ENCODE data around the gene AKR1C2. TPM values are rescaled to one million over a fixed set of nuclear protein-coding genes. Genes with fewer than 3 reads are reported as not detected.
"Not testable (repeated sequence)": the region's sequence is repeated elsewhere in the genome, so short reads cannot be mapped to it uniquely, and the experiment has no call there.

AKR1C2 gene
- total and polyA plus RNA-seq, 10 of the 15 experiments (the other 5 are each of a cell fraction or from before 2014, with no cell fraction given): 0.31 to 0.44 (median 0.36) TPM; not detected in 7

GRCh38 chr10:5047912-5048628 lies 44.4 kb upstream of the AKR1C2 start:
- DNase-seq (ENCODE audit: low read depth, low spot score): no peak
- intact Hi-C loops (cut with micrococcal nuclease; ENCODE audit: unreplicated experiment): no loop called here
- no peaks in the 10 kb centered on the region for H3K27me3 ChIP-seq (replicated peaks in 1 of 2; ENCODE audit: control insufficient read depth in 2 of 2, insufficient read depth in 2 of 2, low read length in 1 of 2)
- H3K4me3 ChIP-seq: no peak overlapping the region
- H3K27ac ChIP-seq (ENCODE audit: control insufficient read depth, insufficient read depth): no peak overlapping the region
- H3K4me1 ChIP-seq (ENCODE audit: control insufficient read depth, insufficient read depth, low read length): no peaks in the 10 kb centered on the region
- SMC1A ChIA-PET (ENCODE audit: uncharacterized antibody, unreplicated experiment): no interaction called here
- H3K36me3 ChIP-seq (ENCODE audit: control insufficient read depth in 2 of 2, insufficient read depth in 2 of 2, low read length in 1 of 2): no peaks in the 10 kb centered on the region
- CTCF ChIA-PET: no interaction called here
- RAD21 ChIA-PET (ENCODE audit: unreplicated experiment): no interaction called here
- no peak for FAIRE-seq
- POLR2A ChIA-PET: no interaction called here
- H3K9me3 ChIP-seq (replicated peaks; ENCODE audit: control insufficient read depth, insufficient read depth, low read length): no peaks in the 10 kb centered on the region
- ATAC-seq: no peak
- no peaks in the 10 kb centered on the region for H3K79me2 ChIP-seq (ENCODE audit: control insufficient read depth, insufficient read depth, low read length)
- 0% methylated on average over 1 of the region's 1 CpG for WGBS (ENCODE audit: insufficient coverage, insufficient replicate concordance, low lambda C conversion rate, missing lambda C conversion rate)
- no peaks in the 10 kb centered on the region for H4K20me1 ChIP-seq (ENCODE audit: control insufficient read depth, insufficient read depth)
- no peak overlapping the region for H2AFZ ChIP-seq (ENCODE audit: control insufficient read depth, low read depth, low read length)
- H3K4me2 ChIP-seq (ENCODE audit: control insufficient read depth, insufficient read depth): no peak overlapping the region
- in situ Hi-C loops (cut with MboI): no loop called here
- no peak for TF ChIP-seq PKNOX1 (IDR thresholded peaks at IDR 0.05)
- no peak overlapping the region for H3K9ac ChIP-seq (ENCODE audit: control insufficient read depth, insufficient read depth, low read length)
- no TSS peak for BruUV-seq (replicated peaks)

DNA sequence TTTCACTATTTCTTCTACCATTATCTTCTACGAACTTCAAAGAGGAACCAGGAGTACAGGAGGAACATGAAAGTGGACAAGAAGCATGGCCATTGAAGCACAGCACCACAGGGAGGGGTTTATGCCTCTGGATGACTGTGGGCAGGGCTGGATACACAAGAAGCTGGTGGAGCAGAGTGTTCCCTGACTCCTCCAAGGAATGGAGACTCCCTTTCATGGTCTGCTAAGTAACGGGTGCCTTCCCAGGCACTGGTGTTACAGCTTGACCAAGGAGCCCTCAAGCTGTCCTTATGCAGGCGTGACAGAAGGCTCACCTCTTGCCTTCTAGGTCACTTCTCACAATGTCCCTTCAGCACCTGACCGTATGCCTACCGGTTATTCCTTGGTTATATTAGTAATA lies 43.4 kb upstream of the AKR1C2 start:
- POLR2A ChIA-PET; H3K36me3 ChIP-seq (ENCODE audit: control insufficient read depth in 2 of 2, insufficient read depth in 2 of 2, low read length in 1 of 2); in situ Hi-C loops (cut with MboI); H3K4me1 ChIP-seq (ENCODE audit: control insufficient read depth, insufficient read depth, low read length); H3K9me3 ChIP-seq (replicated peaks; ENCODE audit: control insufficient read depth, insufficient read depth, low read length); H3K4me2 ChIP-seq (ENCODE audit: control insufficient read depth, insufficient read depth); H3K79me2 ChIP-seq (ENCODE audit: control insufficient read depth, insufficient read depth, low read length); CTCF ChIA-PET; H3K27ac ChIP-seq (ENCODE audit: control insufficient read depth, insufficient read depth); H3K4me3 ChIP-seq; H3K9ac ChIP-seq (ENCODE audit: control insufficient read depth, insufficient read depth, low read length); DNase-seq (ENCODE audit: low read depth, low spot score); intact Hi-C loops (cut with micrococcal nuclease; ENCODE audit: unreplicated experiment); RAD21 ChIA-PET (ENCODE audit: unreplicated experiment); H4K20me1 ChIP-seq (ENCODE audit: control insufficient read depth, insufficient read depth); ATAC-seq; H2AFZ ChIP-seq (ENCODE audit: control insufficient read depth, low read depth, low read length); FAIRE-seq; BruUV-seq (replicated peaks); H3K27me3 ChIP-seq (replicated peaks in 1 of 2; ENCODE audit: control insufficient read depth in 2 of 2, insufficient read depth in 2 of 2, low read length in 1 of 2): not testable (repeated sequence)
- 23% methylated on average over 5 of the region's 5 CpGs for WGBS (ENCODE audit: insufficient coverage, insufficient replicate concordance, low lambda C conversion rate, missing lambda C conversion rate)
- SMC1A ChIA-PET (ENCODE audit: uncharacterized antibody, unreplicated experiment): interaction anchor here (0.5 kb wide), 1 partner anchor 16 kb away, joined by 3 read pairs; no protein-coding TSS in a partner anchor

Measured in GM12878 (cell line).